RWPE2 (cell line): Measurements from ENCODE around the gene VPS36.

Experiments used
- ATAC-seq: fragments of 200-7000 bp; cut with Tn5 transposase; 3 replicates; pipeline ENCODE4 v1.9.1; 2021; ENCODE audit warnings: low read depth
- DNase-seq: peaks from one replicate; pipeline ENCODE4 v3.0.0-alpha.2; 2020; ENCODE audit warnings: low spot score
- H3K27ac ChIP-seq: fragments of 450-650 bp; 2 replicates; pipeline ENCODE4 v1.5.1; 2017; ENCODE audit warnings: mild to moderate bottlenecking; ENCODE audit not compliant: poor library complexity, severe bottlenecking
- H3K27me3 ChIP-seq: fragments of 250-450 bp; sonication (Bioruptor Pico); 2 replicates; pipeline ENCODE4 v1.5.1; 2021; ENCODE audit warnings: mild to moderate bottlenecking, moderate library complexity; ENCODE audit not compliant: insufficient read depth, poor library complexity, severe bottlenecking
- H3K36me3 ChIP-seq: fragments of 250-450 bp; sonication (Bioruptor Pico); 2 replicates; pipeline ENCODE4 v1.5.1; 2020; ENCODE audit warnings: low read depth, mild to moderate bottlenecking, moderate library complexity
- H3K4me1 ChIP-seq: fragments of 250-450 bp; sonication (Bioruptor Pico); 2 replicates; pipeline ENCODE4 v1.5.1; 2021; ENCODE audit warnings: mild to moderate bottlenecking, moderate library complexity; ENCODE audit not compliant: insufficient read depth, poor library complexity, severe bottlenecking
- H3K4me3 ChIP-seq: fragments of 250-450 bp; sonication (Bioruptor Pico); 2 replicates; pipeline ENCODE4 v1.5.1; 2021; ENCODE audit warnings: mild to moderate bottlenecking, moderate library complexity; ENCODE audit not compliant: severe bottlenecking
- H3K9me3 ChIP-seq: fragments of 250-450 bp; sonication (Bioruptor Pico); 2 replicates; pipeline ENCODE4 v1.5.1; 2021; ENCODE audit warnings: mild to moderate bottlenecking, moderate library complexity; ENCODE audit not compliant: severe bottlenecking
- TF ChIP-seq, protein P1 (sequence below): fragments of 450-650 bp; IDR thresholded peaks from one replicate; pipeline ENCODE4 v1.5.1; 2017; ENCODE audit warnings: mild to moderate bottlenecking, moderate library complexity; ENCODE audit not compliant: poor library complexity, severe bottlenecking

Gene VPS36

DNA sequence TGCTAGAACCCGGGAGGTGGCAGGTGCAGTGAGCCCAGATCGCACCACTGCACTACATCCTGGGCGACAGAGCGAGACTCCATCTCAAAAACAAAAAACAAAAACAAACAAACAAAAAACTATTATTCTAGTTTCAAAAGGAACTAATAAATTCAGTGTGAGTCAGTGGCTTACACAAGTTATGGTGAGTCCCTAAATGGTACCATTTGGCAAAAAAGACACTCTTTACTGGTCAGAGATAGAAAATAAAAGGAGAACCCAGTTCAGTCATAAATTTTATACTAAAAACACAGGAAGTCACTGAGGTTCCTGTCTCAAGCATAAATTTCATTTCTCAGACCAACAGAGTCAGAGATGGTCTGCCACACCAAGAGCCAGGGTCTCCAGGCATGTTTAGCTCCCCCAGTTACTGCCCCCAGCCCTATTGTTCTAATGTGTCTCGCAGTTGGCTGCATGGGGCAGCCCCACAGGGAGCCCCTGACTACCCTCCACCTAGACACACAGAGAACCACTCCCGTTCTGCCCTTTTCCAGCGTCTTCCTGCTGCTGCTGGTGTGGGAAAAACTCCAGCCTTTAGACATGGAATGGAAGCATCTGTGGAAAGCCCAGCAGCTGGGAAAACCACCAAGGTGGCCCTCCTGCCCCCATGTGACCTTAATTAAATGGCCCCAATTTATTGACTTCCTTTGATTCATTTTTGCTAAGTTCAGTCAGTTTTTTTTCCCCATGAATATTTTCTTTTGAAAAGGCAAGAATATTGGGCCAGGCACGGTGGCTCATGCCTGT lies 56.7 kb downstream of the VPS36 start:
- Histone ChIP-seq H3K4me1 (no peaks in the 10 kb centered on the region), H3K27ac (no peak overlapping the region), H3K4me3 (no peak overlapping the region), H3K36me3 (peaks cover 32% of the 10 kb centered on the region), H3K27me3 (no peaks in the 10 kb centered on the region), H3K9me3 (no peaks in the 10 kb centered on the region)
- ATAC-seq: no peak
- TF ChIP-seq, protein P1, sequence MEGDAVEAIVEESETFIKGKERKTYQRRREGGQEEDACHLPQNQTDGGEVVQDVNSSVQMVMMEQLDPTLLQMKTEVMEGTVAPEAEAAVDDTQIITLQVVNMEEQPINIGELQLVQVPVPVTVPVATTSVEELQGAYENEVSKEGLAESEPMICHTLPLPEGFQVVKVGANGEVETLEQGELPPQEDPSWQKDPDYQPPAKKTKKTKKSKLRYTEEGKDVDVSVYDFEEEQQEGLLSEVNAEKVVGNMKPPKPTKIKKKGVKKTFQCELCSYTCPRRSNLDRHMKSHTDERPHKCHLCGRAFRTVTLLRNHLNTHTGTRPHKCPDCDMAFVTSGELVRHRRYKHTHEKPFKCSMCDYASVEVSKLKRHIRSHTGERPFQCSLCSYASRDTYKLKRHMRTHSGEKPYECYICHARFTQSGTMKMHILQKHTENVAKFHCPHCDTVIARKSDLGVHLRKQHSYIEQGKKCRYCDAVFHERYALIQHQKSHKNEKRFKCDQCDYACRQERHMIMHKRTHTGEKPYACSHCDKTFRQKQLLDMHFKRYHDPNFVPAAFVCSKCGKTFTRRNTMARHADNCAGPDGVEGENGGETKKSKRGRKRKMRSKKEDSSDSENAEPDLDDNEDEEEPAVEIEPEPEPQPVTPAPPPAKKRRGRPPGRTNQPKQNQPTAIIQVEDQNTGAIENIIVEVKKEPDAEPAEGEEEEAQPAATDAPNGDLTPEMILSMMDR: no peak
- DNase-seq: no peak

DNA sequence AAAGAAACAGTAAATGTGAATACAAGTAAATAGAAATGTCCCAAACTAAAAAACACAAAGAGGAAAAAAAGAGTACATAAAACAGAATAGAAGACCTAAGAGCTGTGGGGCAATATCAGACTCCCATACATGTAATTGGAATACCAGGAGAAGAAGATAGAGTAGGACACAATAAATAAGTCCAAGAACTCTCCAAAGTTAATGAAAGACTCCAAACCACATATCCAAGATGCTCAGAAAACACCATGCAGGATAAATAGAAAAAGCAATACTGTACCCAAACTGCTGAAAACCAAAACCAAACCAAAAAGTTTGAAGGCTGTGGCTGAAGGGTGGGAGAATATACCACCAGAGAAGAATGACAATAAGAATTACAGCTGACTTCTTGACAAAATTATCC lies 62.7 kb downstream of the VPS36 start:
- Histone ChIP-seq H3K27me3 (no peaks in the 10 kb centered on the region), H3K4me1 (no peaks in the 10 kb centered on the region), H3K4me3 (no peak overlapping the region), H3K9me3 (no peaks in the 10 kb centered on the region), H3K27ac (no peak overlapping the region), H3K36me3 (peaks cover 12% of the 10 kb centered on the region; the same call in 1 of the 2 replicates)
- DNase-seq: no peak
- ATAC-seq: no peak
- TF ChIP-seq, protein P1: no peak

DNA sequence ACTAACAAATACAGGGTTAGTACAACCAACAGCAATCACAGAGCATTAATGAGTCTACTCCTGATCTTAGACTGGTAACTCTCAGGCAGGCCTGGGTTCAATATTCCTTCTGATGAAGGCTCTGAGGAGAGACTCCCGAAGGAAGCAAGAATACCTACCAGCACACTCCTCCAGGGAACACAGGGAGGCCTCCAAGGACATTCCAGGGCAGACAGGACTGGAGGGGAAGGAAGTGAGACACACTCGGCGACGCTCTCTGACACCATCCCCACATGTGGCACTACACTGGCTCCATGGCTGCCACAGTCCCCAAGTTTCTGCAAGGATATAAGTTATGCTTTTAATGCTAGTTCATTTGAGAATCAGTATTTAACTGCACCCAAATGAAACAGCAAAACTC lies 64.6 kb downstream of the VPS36 start:
- H3K27ac ChIP-seq: no peak overlapping the region
- TF ChIP-seq, protein P1: no peak
- H3K27me3 ChIP-seq: no peaks in the 10 kb centered on the region
- no peak overlapping the region for H3K4me3 ChIP-seq
- ATAC-seq (no peak), DNase-seq (no peak)
- no peaks in the 10 kb centered on the region for H3K9me3 ChIP-seq
- no peaks in the 10 kb centered on the region for H3K4me1 ChIP-seq
- peaks cover 7% of the 10 kb centered on the region; the same call in 1 of the 2 replicates for H3K36me3 ChIP-seq

DNA sequence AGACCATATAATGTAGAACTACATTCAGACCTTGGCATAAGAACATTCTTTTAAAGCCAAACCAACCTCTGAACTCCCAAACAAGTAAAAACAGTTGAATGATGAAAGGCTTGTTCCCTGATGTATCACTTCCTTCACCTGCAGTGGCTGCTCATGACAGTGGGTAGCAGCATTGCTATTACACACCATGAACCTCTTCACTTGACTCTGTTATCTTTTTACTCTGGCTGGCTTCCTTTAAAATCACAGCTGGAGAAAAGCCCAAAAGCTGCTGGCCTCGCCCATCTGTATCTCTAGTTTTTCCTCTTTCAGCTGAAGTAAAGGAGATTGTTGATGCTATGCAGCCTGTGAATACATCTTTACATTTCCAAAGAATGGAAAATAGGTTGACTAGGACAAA lies 67.1 kb downstream of the VPS36 start:
- Histone ChIP-seq H3K4me3 (no peak overlapping the region), H3K4me1 (no peaks in the 10 kb centered on the region), H3K36me3 (no peaks in the 10 kb centered on the region; the same call in 1 of the 2 replicates), H3K27ac (no peak overlapping the region), H3K9me3 (no peaks in the 10 kb centered on the region), H3K27me3 (no peaks in the 10 kb centered on the region)
- ATAC-seq: no peak
- TF ChIP-seq, protein P1: no peak
- no peak for DNase-seq

DNA sequence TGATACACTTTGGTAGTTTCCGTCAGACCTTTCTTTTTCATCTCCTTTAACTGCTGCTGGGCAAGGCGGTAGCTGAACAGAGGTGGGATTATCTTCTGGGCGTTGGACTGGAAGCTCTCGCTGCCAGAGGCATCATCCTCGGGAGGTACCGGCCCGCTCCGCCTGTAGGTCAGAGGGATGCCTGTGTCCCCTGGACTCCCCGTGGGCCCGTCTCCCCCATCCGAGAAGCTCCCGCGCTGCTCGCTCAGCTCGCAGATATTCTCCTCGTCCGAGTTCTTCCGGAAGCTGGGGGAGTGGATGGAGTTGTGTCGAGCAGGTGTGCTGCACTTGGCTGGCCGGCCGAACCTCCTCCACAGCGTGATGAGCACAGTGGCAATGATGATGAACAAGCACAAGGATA lies 72.1 kb downstream of the VPS36 start:
- Histone ChIP-seq H3K4me3 (no peak overlapping the region), H3K27me3 (no peaks in the 10 kb centered on the region)
- DNase-seq: no peak

More for the DNA sequence above, 72.1 kb downstream of the VPS36 start:
- Histone ChIP-seq H3K9me3 (no peaks in the 10 kb centered on the region), H3K36me3 (no peaks in the 10 kb centered on the region; the same call in 1 of the 2 replicates), H3K4me1 (peaks cover 2% of the 10 kb centered on the region), H3K27ac (no peak overlapping the region)
- ATAC-seq: no peak
- TF ChIP-seq, protein P1: no peak
